Chondrocyte (in vitro differentiated cells): Measurements from ENCODE around the gene SSH3. TPM values are rescaled to one million over a fixed set of nuclear protein-coding genes. Genes with fewer than 3 reads are reported as not detected.
"Not testable (repeated sequence)": the region's sequence is repeated elsewhere in the genome, so short reads cannot be mapped to it uniquely, and the experiment has no call there.

ENCODE experiments used
- DNase-seq: peaks from one replicate; pipeline ENCODE4 v3.0.0; 2021; ENCODE audit warnings: mixed read lengths, low spot score
- H3K27ac Mint-ChIP-seq: one replicate; pipeline ENCODE4 v1.8.0; 2021; ENCODE audit warnings: mild to moderate bottlenecking, moderate library complexity, mixed read lengths; ENCODE audit not compliant: unreplicated experiment
- H3K27me3 Mint-ChIP-seq: 2 replicates; pipeline ENCODE4 v1.8.0; 2021; ENCODE audit warnings: low read depth, mixed read lengths
- H3K36me3 Mint-ChIP-seq: 2 replicates; pipeline ENCODE4 v1.8.0; 2021; ENCODE audit warnings: low read depth, mixed read lengths
- H3K4me1 Mint-ChIP-seq: 2 replicates; pipeline ENCODE4 v1.8.0; 2021; ENCODE audit warnings: low read depth, mild to moderate bottlenecking, mixed read lengths
- H3K4me3 Mint-ChIP-seq: one replicate; pipeline ENCODE4 v1.8.0; 2021; ENCODE audit warnings: mild to moderate bottlenecking, moderate library complexity, mixed read lengths; ENCODE audit not compliant: unreplicated experiment
- H3K9me3 Mint-ChIP-seq: 2 replicates; pipeline ENCODE4 v1.8.0; 2021; ENCODE audit warnings: low read depth, mixed read lengths
- total RNA-seq: library from RNA; stranded (reverse); gene quantifications from 3 replicates; pipeline ENCODE4 v1.2.1, GENCODE V29; 2021
- TF ChIP-seq, protein P1 (sequence below): fragments of 200-600 bp; sonication (generic); IDR thresholded peaks from 2 replicates; pipeline ENCODE4 v1.5.0; 2021; ENCODE audit warnings: antibody characterized with exemption, mild to moderate bottlenecking, moderate library complexity

SSH3 gene
- total RNA-seq, 1 donor from 2014 or later: 28.4 TPM

DNA sequence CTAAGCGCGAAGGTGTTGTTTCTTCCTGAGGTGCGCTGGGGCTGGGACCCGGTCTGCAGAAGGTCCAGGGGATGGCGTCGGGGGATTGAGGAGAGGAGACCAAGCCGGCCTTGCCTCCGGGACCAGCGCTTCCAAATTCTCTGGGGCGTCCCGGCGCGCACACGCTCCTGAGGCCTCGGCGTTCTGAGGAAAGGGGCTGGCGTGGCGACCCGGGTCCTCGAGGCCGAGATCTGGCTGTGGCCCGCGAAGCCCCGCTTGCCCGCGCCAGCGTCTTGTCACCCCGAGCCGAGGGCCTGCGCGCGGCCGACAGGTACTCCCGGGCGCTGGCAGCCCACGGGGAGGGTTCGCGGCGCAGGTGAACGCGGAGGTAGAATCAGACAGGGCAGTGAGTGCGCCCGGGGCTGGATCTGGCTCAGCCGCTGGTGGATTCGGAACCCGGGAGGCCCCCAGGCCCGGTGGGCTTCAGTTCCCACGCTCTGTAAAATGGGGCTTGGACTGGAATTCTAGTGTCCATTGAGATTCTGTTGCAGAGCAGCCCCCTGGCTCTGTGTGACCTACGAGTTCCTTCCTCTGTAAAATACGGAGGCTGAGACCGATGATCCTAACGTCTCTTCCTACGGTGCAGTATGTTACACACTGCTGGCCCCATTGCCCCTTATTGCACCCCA lies 14.7 kb downstream of the SSH3 start:
- H3K4me1 Mint-ChIP-seq: peaks cover 12% of the 10 kb centered on the region

DNA sequence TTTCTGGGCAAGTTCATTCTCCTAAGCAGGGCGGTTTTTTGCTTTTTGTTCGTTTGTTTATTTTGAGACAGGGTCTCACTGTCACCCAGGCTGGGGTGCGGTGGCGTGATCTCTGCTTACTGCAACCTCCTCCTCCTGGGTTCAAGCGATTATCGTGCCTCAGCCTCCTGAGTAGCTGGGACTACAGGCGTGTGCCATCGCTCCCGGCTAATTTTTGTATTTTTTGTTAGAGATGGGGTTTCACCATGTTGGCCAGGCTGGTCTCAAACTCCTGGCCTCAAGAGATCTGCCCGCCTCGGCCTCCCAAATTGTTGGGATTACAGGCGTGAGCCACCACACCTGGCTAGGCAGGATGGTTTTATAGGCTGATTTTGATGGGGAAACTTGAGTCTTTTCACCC lies 15.5 kb downstream of the SSH3 start:
- H3K36me3 Mint-ChIP-seq, H3K27me3 Mint-ChIP-seq, H3K9me3 Mint-ChIP-seq, H3K27ac Mint-ChIP-seq, DNase-seq: not testable (repeated sequence)
- H3K4me3 Mint-ChIP-seq: peak overlapping the region; percentile 12
- H3K4me1 Mint-ChIP-seq: peaks cover 12% of the 10 kb centered on the region

More for the DNA sequence above, 14.7 kb downstream of the SSH3 start:
- DNase-seq: no peak
- Mint-ChIP-seq H3K9me3 (no peaks in the 10 kb centered on the region), H3K27me3 (no peaks in the 10 kb centered on the region), H3K36me3 (no peaks in the 10 kb centered on the region), H3K27ac (peak overlapping the region; percentile 99), H3K4me3 (peak overlapping the region; percentile 97)
- TF ChIP-seq, protein P1, sequence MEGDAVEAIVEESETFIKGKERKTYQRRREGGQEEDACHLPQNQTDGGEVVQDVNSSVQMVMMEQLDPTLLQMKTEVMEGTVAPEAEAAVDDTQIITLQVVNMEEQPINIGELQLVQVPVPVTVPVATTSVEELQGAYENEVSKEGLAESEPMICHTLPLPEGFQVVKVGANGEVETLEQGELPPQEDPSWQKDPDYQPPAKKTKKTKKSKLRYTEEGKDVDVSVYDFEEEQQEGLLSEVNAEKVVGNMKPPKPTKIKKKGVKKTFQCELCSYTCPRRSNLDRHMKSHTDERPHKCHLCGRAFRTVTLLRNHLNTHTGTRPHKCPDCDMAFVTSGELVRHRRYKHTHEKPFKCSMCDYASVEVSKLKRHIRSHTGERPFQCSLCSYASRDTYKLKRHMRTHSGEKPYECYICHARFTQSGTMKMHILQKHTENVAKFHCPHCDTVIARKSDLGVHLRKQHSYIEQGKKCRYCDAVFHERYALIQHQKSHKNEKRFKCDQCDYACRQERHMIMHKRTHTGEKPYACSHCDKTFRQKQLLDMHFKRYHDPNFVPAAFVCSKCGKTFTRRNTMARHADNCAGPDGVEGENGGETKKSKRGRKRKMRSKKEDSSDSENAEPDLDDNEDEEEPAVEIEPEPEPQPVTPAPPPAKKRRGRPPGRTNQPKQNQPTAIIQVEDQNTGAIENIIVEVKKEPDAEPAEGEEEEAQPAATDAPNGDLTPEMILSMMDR: no peak

DNA sequence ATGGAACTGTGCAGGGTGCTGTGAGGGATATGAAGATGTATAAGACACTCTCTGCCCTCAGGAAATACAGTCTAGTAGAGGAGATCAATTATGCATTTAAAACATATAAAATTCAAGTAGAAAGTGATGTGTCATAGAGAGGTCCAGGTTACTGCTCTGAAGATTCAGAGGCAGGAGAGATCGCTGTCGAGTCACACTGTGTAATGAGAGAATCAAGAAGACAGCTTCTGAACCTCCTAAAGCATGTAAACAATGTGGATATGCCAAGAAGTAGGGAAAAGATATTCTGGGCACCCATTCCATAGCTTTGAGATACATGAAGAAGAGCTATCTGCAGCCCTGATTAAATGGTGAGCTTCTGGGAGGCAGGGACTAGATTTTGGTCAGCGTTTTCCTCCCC lies 16.7 kb downstream of the SSH3 start:
- no peaks in the 10 kb centered on the region for H3K36me3 Mint-ChIP-seq
- no peak for DNase-seq
- TF ChIP-seq, protein P1: no peak

DNA sequence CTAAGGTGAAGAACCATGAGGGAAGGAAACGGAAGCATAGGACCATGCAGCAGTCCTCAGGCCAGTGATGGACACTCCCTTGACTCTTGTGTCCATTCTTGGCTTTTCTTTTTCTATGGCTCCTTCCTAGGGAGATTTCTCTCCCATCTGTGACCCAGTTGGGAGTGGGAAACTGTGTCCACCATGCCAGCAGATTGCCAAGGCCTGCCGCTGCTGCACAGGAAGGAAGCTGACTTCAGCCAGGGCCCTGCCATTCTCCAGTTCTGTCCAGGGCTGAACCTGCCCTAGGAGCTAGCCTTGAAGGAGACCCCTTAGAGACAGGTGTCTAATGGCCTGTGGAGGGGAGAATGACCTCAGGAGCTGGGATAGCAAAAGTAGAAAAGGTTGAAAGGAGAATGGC lies 17.4 kb downstream of the SSH3 start:
- peaks cover 12% of the 10 kb centered on the region for H3K4me1 Mint-ChIP-seq
- no peak overlapping the region for H3K27ac Mint-ChIP-seq
- no peak overlapping the region for H3K4me3 Mint-ChIP-seq
- no peak for DNase-seq
- H3K36me3 Mint-ChIP-seq: no peaks in the 10 kb centered on the region
- H3K27me3 Mint-ChIP-seq: no peaks in the 10 kb centered on the region
- TF ChIP-seq, protein P1: no peak
- no peaks in the 10 kb centered on the region for H3K9me3 Mint-ChIP-seq

More for the DNA sequence above, 16.7 kb downstream of the SSH3 start:
- peaks cover 12% of the 10 kb centered on the region for H3K4me1 Mint-ChIP-seq
- no peak overlapping the region for H3K27ac Mint-ChIP-seq
- no peaks in the 10 kb centered on the region for H3K9me3 Mint-ChIP-seq
- no peaks in the 10 kb centered on the region for H3K27me3 Mint-ChIP-seq
- H3K4me3 Mint-ChIP-seq: no peak overlapping the region

DNA sequence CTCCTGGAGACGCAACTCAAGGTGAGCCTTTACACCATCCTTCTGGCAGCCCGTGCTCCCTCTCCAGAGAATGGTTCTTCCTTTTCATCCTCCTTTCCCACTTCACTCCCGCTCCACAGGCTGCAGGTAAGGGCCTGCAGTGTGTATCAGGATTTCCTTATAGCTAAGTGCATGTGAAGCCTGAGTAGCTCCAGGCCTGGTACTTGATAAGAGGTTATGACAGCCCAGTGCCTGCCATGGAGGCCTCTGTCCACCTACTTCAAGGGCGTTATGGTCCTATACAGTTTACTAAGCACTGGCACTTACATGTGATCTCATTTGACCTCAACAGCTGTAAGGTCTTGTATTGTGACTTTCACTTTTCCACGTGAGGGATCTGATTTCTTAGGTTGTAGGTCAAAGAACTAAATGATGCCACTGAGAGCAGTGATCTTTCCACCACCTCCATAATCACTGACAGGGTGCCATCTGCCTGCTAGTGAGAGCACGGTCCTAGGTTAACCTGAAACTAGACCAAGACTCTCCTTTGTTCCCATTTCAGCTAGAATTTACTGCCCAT lies 18.1 kb downstream of the SSH3 start:
- Mint-ChIP-seq H3K4me1 (peaks cover 12% of the 10 kb centered on the region), H3K9me3 (no peaks in the 10 kb centered on the region), H3K36me3 (peaks cover 2% of the 10 kb centered on the region), H3K4me3 (no peak overlapping the region), H3K27ac (no peak overlapping the region), H3K27me3 (no peaks in the 10 kb centered on the region)
- no peak for DNase-seq
- TF ChIP-seq, protein P1: no peak

DNA sequence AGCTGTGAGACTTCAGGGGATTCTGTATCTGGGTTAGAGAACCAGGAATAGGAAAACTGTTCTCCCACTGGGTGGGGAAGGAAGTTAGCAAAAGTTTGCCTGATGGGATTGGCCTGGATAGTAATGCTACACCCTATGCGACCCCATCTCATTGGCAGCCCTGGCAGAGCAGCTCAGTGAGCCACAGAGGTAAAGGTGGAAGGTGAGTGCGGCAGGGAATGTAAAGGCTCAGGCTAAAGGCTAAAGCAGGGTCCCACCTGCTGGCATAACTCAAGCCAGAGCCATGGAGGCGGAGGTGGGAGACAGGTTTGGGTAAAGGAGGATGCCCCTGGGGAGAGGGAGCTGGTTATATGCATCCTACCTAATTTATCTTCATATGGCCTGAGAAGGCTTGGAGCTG lies 18.7 kb downstream of the SSH3 start:
- H3K4me1 Mint-ChIP-seq: peaks cover 9% of the 10 kb centered on the region
- TF ChIP-seq, protein P1: no peak
- DNase-seq: no peak
- no peak overlapping the region for H3K4me3 Mint-ChIP-seq
- no peaks in the 10 kb centered on the region for H3K27me3 Mint-ChIP-seq
- no peak overlapping the region for H3K27ac Mint-ChIP-seq
- no peaks in the 10 kb centered on the region for H3K9me3 Mint-ChIP-seq
- H3K36me3 Mint-ChIP-seq: peaks cover 2% of the 10 kb centered on the region
